ENCODE measurements around the gene RDX.

DNA sequence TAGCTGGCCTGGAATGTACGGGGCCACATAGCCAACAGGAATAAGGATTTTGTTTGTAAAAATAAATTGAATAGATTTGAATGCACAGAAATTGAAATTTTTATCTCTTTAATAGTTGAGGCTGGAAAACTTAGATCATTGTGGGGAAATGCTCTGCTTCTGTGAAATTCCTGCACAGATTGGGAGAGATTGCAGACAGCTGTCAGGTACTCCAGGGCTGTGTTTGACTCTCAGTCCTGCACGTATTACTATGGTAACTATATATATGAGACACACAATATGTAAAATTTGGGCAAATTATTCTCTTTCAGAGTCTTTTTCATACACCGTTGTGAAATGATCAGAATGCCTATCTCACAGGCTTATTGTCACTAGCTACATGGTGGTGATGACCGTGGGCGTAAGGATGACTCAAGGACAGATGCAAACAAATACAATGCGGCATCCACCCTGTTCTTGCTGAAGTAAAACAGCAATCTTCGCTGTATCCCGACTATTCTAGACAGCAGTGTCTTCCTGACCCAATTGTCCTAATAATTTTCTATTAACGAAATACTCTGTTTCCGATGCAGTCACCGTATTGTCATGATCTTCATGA lies 123.8 kb downstream of the RDX start:
- TF ChIP-seq, protein P1, sequence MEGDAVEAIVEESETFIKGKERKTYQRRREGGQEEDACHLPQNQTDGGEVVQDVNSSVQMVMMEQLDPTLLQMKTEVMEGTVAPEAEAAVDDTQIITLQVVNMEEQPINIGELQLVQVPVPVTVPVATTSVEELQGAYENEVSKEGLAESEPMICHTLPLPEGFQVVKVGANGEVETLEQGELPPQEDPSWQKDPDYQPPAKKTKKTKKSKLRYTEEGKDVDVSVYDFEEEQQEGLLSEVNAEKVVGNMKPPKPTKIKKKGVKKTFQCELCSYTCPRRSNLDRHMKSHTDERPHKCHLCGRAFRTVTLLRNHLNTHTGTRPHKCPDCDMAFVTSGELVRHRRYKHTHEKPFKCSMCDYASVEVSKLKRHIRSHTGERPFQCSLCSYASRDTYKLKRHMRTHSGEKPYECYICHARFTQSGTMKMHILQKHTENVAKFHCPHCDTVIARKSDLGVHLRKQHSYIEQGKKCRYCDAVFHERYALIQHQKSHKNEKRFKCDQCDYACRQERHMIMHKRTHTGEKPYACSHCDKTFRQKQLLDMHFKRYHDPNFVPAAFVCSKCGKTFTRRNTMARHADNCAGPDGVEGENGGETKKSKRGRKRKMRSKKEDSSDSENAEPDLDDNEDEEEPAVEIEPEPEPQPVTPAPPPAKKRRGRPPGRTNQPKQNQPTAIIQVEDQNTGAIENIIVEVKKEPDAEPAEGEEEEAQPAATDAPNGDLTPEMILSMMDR (IDR thresholded peaks at IDR 0.05) = no peak
- TF ChIP-seq POLR2A (IDR thresholded peaks at IDR 0.05) = no peak

Measured in lower leg skin (tissue), 3 donors.